HepG2 (cell line): ENCODE results near the gene CREBBP. TPM values are rescaled to one million over a fixed set of nuclear protein-coding genes. Genes with fewer than 3 reads are reported as not detected.

ENCODE experiments used
- ATAC-seq: fragments of 200-7000 bp; cut with Tn5 transposase; 3 replicates; pipeline ENCODE4 v1.9.1; 2020; ENCODE audit warnings: mild to moderate bottlenecking, moderate library complexity
- BruUV-seq: library from RNA; stranded (reverse); fragments of 400-500 nt; replicated peaks from 2 replicates; lab custom pipeline; 2021; lab: Mats Ljungman, UMichigan
- CTCF ChIA-PET: fragments of 300-600 bp; formaldehyde crosslinking; extraction: SDS; loops from one replicate; lab custom pipeline; 2021; ENCODE audit warnings: low total read pairs, inconsistent platforms, low intra/inter-chr PET ratio; lab: Yijun Ruan, JAX
- POLR2A ChIA-PET: fragments of 350-600 bp; sonication (Branson Sonifier 250); formaldehyde crosslinking; loops from one replicate; lab custom pipeline; 2020; ENCODE audit warnings: antibody characterized with exemption, inconsistent platforms; lab: Yijun Ruan, JAX
- DNase-seq: peaks from one replicate; pipeline ENCODE4 v3.0.0-alpha.2; 2015; ENCODE audit warnings: low spot score
- FAIRE-seq: peaks from 3 replicates; lab custom pipeline; 2011; peaks lifted over from hg19 to GRCh38; lab: Jason Lieb, UNC
- H2AFZ ChIP-seq: one replicate; pipeline ENCODE4 v1.6.1; 2011; ENCODE audit warnings: low read length, inconsistent platforms
- H3K27ac ChIP-seq: fragments of 300-600 bp; 3 replicates; pipeline ENCODE4 v1.8.0; 2011; ENCODE audit warnings: mixed run types, mild to moderate bottlenecking, mixed read lengths, low read length, inconsistent platforms; ENCODE audit not compliant: insufficient read depth; ENCODE audit errors: extremely low read length
- H3K27me3 ChIP-seq, 2 experiments: fragments of 200-600 bp in 1 of 2; 2 replicates in 1 of 2; 3 replicates in 1 of 2; pipeline versions ENCODE4 v1.6.0 to v1.8.0; 2011; ENCODE audit warnings: low read length in 2 of 2, mild to moderate bottlenecking in 2 of 2, moderate library complexity in 2 of 2, inconsistent platforms in 1 of 2; ENCODE audit not compliant: insufficient read depth in 2 of 2, control insufficient read depth in 1 of 2
- H3K36me3 ChIP-seq, 2 experiments: fragments of 200-600 bp in 1 of 2; replicated peaks in 1 of 2; 2 replicates in 1 of 2; 3 replicates in 1 of 2; pipeline versions ENCODE4 v1.5.1 to v1.8.0; 2011; ENCODE audit warnings: low read length in 2 of 2, inconsistent platforms in 1 of 2; ENCODE audit not compliant: insufficient read depth in 2 of 2, control insufficient read depth in 1 of 2
- H3K4me1 ChIP-seq: 2 replicates; pipeline ENCODE4 v1.5.1; 2012; ENCODE audit warnings: low read length, inconsistent platforms; ENCODE audit not compliant: insufficient read depth
- H3K4me2 ChIP-seq: 2 replicates; pipeline ENCODE4 v1.6.0; 2011; ENCODE audit warnings: low read depth, low read length, inconsistent platforms
- H3K4me3 ChIP-seq, 3 experiments: fragments of 200-600 bp in 1 of 3; sonication (generic), shearing (Covaris generic) in 1 of 3; replicated peaks in 1 of 3; 2 replicates each; pipeline ENCODE4 v1.5.1; 2011 to 2016; ENCODE audit warnings: low read length in 3 of 3, inconsistent platforms in 2 of 3, low read depth in 2 of 3, mild to moderate bottlenecking in 2 of 3, control low read depth in 1 of 3, mixed read lengths in 1 of 3; ENCODE audit not compliant: insufficient read depth in 1 of 3
- H3K79me2 ChIP-seq: one replicate; pipeline ENCODE4 v1.6.1; 2011; ENCODE audit warnings: low read length, inconsistent platforms; ENCODE audit not compliant: insufficient read depth
- H3K9ac ChIP-seq: 2 replicates; pipeline ENCODE4 v1.6.0; 2011; ENCODE audit warnings: mild to moderate bottlenecking, low read depth, low read length, inconsistent platforms; ENCODE audit not compliant: insufficient read depth
- H3K9me3 ChIP-seq: 2 replicates; pipeline ENCODE4 v1.5.1; 2012; ENCODE audit warnings: mild to moderate bottlenecking, low read length
- H4K20me1 ChIP-seq: 2 replicates; pipeline ENCODE4 v1.6.0; 2011; ENCODE audit warnings: inconsistent platforms, mild to moderate bottlenecking, low read length, moderate library complexity; ENCODE audit not compliant: insufficient read depth
- ELF4 ChIP-seq: sonication (generic); formaldehyde crosslinking; IDR thresholded peaks from 2 replicates; pipeline ENCODE4 v1.5.0; 2020; ENCODE audit warnings: missing genetic modification reagents, mild to moderate bottlenecking, moderate library complexity, borderline replicate concordance
- HNRNPH1 ChIP-seq: fragments of 200-400 bp; formaldehyde crosslinking; optimal IDR thresholded peaks from 2 replicates; pipeline ENCODE3; 2017; ENCODE audit warnings: mild to moderate bottlenecking, low read depth, low read length
- HNRNPLL ChIP-seq: fragments of 200-400 bp; formaldehyde crosslinking; IDR thresholded peaks from 2 replicates; pipeline ENCODE4 v1.6.1; 2017; ENCODE audit warnings: mild to moderate bottlenecking, low read depth, low read length; ENCODE audit not compliant: poor library complexity, severe bottlenecking
- HOXA5 ChIP-seq: sonication (generic); formaldehyde crosslinking; IDR thresholded peaks from 2 replicates; pipeline ENCODE4 v1.4.0; 2020; ENCODE audit warnings: missing genetic modification reagents
- NAIF1 ChIP-seq: sonication (generic); formaldehyde crosslinking; IDR thresholded peaks from 2 replicates; pipeline ENCODE4 v1.5.0; 2020; ENCODE audit warnings: mild to moderate bottlenecking, missing genetic modification reagents, borderline replicate concordance
- RXRA ChIP-seq: sonication (generic); formaldehyde crosslinking; IDR thresholded peaks from 2 replicates; pipeline ENCODE4 v1.5.1; 2020; ENCODE audit warnings: missing genetic modification reagents
- SKI ChIP-seq: fragments of 450-650 bp; IDR thresholded peaks from one replicate; pipeline ENCODE4 v1.6.1; 2018; ENCODE audit warnings: mild to moderate bottlenecking; ENCODE audit not compliant: partially characterized antibody
- SMAD1 ChIP-seq: sonication (generic); formaldehyde crosslinking; IDR thresholded peaks from 2 replicates; pipeline ENCODE4 v1.4.0; 2020; ENCODE audit warnings: missing genetic modification reagents, low read depth, mild to moderate bottlenecking, borderline replicate concordance
- STAG1 ChIP-seq: sonication (generic); formaldehyde crosslinking; IDR thresholded peaks from 2 replicates; pipeline ENCODE4 v1.4.0; 2020; ENCODE audit warnings: missing genetic modification reagents
- ZNF292 ChIP-seq: sonication (generic); formaldehyde crosslinking; IDR thresholded peaks from 2 replicates; pipeline ENCODE4 v1.8.1; 2022; ENCODE audit warnings: mild to moderate bottlenecking, low read depth, missing genetic modification reagents, borderline replicate concordance
- ZNF296 ChIP-seq: sonication (generic); formaldehyde crosslinking; conservative IDR thresholded peaks from 2 replicates; pipeline ENCODE4 v1.5.0; 2020; ENCODE audit warnings: mild to moderate bottlenecking, missing genetic modification reagents
- ZNF768 ChIP-seq: sonication (generic); formaldehyde crosslinking; IDR thresholded peaks from 2 replicates; pipeline ENCODE4 v1.4.0; 2020; ENCODE audit warnings: missing genetic modification reagents
- ZNF780A ChIP-seq: sonication (generic); formaldehyde crosslinking; IDR thresholded peaks from 2 replicates; pipeline ENCODE4 v1.8.0; 2022; ENCODE audit warnings: mild to moderate bottlenecking, missing genetic modification reagents, moderate library complexity
- ZNF781 ChIP-seq: sonication (generic); formaldehyde crosslinking; IDR thresholded peaks from 2 replicates; pipeline ENCODE4 v1.5.1; 2020; ENCODE audit warnings: borderline replicate concordance, mild to moderate bottlenecking, missing genetic modification reagents; ENCODE audit errors: not compliant biosample characterization
- ZNF792 ChIP-seq: IDR thresholded peaks from 2 replicates; pipeline ENCODE4 v1.6.1; 2016
- ZNF839 ChIP-seq: sonication (generic); formaldehyde crosslinking; IDR thresholded peaks from 2 replicates; pipeline ENCODE4 v1.4.0; 2020; ENCODE audit warnings: missing genetic modification reagents, mild to moderate bottlenecking, borderline replicate concordance
- WGBS: methylation state at CpG from one replicate; pipeline ENCODE4 v1.1.6; 2017; ENCODE audit warnings: low lambda C conversion rate; 5-methylcytosine and 5-hydroxymethylcytosine counted together
- in situ Hi-C: cut with HindIII; loops from 2 replicates; pipeline ENCODE4 v1.10.0; 2017; ENCODE audit warnings: low pct_unique_long_range_greater_than_20kb; ENCODE audit not compliant: extremely low pct_ligation_motif_present
- intact Hi-C: fragments of 100-400 bp; cut with micrococcal nuclease; formaldehyde crosslinking; loops from one replicate; pipeline ENCODE4 v1.10.0; 2022; ENCODE audit not compliant: unreplicated experiment
- polyA plus RNA-seq, 8 experiments: library from polyadenylated mRNA; depleted of rRNA in 3 of 8; stranded (reverse) in 7 of 8; unstranded in 1 of 8; fragments of >200 nt; fragmentation: Illumina TruSeq in 4 of 8; extraction: Trizol in 4 of 8; gene quantifications; 2 replicates each; pipeline versions ENCODE4 v1.2.1 to v1.2.3, GENCODE V29; 2011 to 2016; ENCODE audit warnings: low read depth in 4 of 8, missing spikeins in 1 of 8, mixed read lengths in 1 of 8; ENCODE audit not compliant: insufficient read depth in 1 of 8
- total RNA-seq, 5 experiments: library from RNA; depleted of rRNA; stranded (reverse); fragments of >200 nt; fragmentation: Illumina TruSeq; extraction: Trizol; gene quantifications; 2 replicates each; pipeline ENCODE4 v1.2.3, GENCODE V29; 2016; ENCODE audit warnings: low read depth in 1 of 5
- TF ChIP-seq, protein P1 (sequence below): sonication (generic); formaldehyde crosslinking; IDR thresholded peaks from 2 replicates; pipeline ENCODE4 v1.8.0; 2023; ENCODE audit warnings: mild to moderate bottlenecking, missing genetic modification reagents
- TF ChIP-seq, protein P2 (sequence below): sonication (generic); formaldehyde crosslinking; IDR thresholded peaks from 2 replicates; pipeline ENCODE4 v1.8.1; 2022; ENCODE audit warnings: low read depth, mild to moderate bottlenecking, missing genetic modification reagents
- TF ChIP-seq, protein P3 (sequence below), 2 experiments: sonication (generic) in 1 of 2; formaldehyde crosslinking in 1 of 2; IDR thresholded peaks; 2 replicates each; pipeline versions ENCODE4 v1.4.0 to v1.6.1; 2018 to 2020; ENCODE audit warnings: missing genetic modification reagents in 2 of 2, borderline replicate concordance in 1 of 2, low read depth in 1 of 2, mild to moderate bottlenecking in 1 of 2, missing biosample characterization in 1 of 2

CREBBP gene
- total and polyA plus RNA-seq, 2 of the 13 experiments (the other 11 are each of a cell fraction or from before 2014, with no cell fraction given): 5.3 to 10.4 TPM

DNA sequence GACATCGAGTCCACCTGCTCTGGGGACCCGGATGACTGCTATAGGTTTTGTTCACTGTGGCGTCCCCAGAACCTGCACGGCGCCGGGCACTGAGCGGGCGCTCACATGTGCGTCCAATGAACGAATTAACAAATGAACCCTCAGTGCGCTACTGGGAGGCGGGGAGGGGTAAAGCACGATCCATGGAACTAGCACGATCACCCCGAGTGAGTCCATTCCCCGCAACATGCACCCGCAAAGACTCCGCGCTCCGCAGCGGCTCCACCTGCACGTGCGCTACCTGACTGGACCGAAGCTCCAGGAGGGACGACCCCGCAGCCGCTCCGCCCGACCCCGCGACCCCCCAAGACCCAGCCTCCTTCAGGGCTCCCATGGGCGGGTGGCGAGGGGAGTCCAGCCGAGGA lies 163.7 kb downstream of the CREBBP start:
- 5% methylated on average over 4 of the region's 34 CpGs for WGBS
- POLR2A ChIA-PET: interaction anchor here (0.8 to 9.7 kb wide), 5 partner anchors 11 to 566 kb away, joined by 3 to 144 read pairs (median 3); partner anchors contain the start of gene CREBBP
- no peaks in the 10 kb centered on the region; a peak in 1 of 5 replicates for H3K36me3 ChIP-seq
- peaks cover 64% of the 10 kb centered on the region for H3K4me1 ChIP-seq
- no peak for DNase-seq
- peak overlapping the region; percentile 77 to 98 (median 93) for H3K4me3 ChIP-seq
- BruUV-seq: no TSS peak
- intact Hi-C loops (loop anchor here (2.0 kb wide), 1 partner anchor 26 kb away; no protein-coding TSS in a partner anchor), in situ Hi-C loops (no loop called here)
- CTCF ChIA-PET: no interaction called here
- H3K9me3 ChIP-seq: no peaks in the 10 kb centered on the region
- ATAC-seq: peak; percentile 42
- peak overlapping the region; percentile 83 for H3K4me2 ChIP-seq
- H2AFZ ChIP-seq: no peak overlapping the region
- FAIRE-seq: no peak
- peak overlapping the region; percentile 73 for H3K27ac ChIP-seq
- peaks cover 50% of the 10 kb centered on the region for H3K79me2 ChIP-seq
- H4K20me1 ChIP-seq: no peaks in the 10 kb centered on the region
- H3K9ac ChIP-seq: peak overlapping the region; percentile 96
- H3K27me3 ChIP-seq: peaks cover 0 to 2% of the 10 kb centered on the region in 2 experiments; a peak in 1 of 5 replicates
- peak; percentile 67; the same call in 1 of the 2 replicates for TF ChIP-seq ZNF296 (CRISPR knock-in tag)
- TF ChIP-seq ELF4: 0 out of 2 replicates have a peak, but pooled peaks have one; percentile 29
- TF ChIP-seq SKI: no peak
- 0 out of 2 replicates have a peak, but pooled peaks have one; percentile 3 for TF ChIP-seq STAG1 (CRISPR knock-in tag)
- no peak for TF ChIP-seq HNRNPH1
- 0 out of 2 replicates have a peak, but pooled peaks have one; percentile 48 for TF ChIP-seq NAIF1 (CRISPR knock-in tag)
- 0 out of 2 replicates have a peak, but pooled peaks have one; percentile 4 for TF ChIP-seq ZNF839 (CRISPR knock-in tag)
- no peak for TF ChIP-seq HOXA5 (CRISPR knock-in tag)
- peak; percentile 40; the same call in 1 of the 2 replicates for TF ChIP-seq RXRA (CRISPR knock-in tag)
- TF ChIP-seq SMAD1: 0 out of 2 replicates have a peak, but pooled peaks have one; percentile 7
- TF ChIP-seq ZNF781 (CRISPR knock-in tag): peak; percentile 36
- no peak for TF ChIP-seq ZNF768
- TF ChIP-seq, protein P1, sequence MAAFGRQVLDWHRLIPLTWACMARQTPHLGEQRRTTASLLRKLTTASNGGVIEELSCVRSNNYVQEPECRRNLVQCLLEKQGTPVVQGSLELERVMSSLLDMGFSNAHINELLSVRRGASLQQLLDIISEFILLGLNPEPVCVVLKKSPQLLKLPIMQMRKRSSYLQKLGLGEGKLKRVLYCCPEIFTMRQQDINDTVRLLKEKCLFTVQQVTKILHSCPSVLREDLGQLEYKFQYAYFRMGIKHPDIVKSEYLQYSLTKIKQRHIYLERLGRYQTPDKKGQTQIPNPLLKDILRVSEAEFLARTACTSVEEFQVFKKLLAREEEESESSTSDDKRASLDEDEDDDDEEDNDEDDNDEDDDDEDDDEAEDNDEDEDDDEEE (CRISPR knock-in tag): peak; percentile 67; the same call in 1 of the 2 replicates
- TF ChIP-seq, protein P2, sequence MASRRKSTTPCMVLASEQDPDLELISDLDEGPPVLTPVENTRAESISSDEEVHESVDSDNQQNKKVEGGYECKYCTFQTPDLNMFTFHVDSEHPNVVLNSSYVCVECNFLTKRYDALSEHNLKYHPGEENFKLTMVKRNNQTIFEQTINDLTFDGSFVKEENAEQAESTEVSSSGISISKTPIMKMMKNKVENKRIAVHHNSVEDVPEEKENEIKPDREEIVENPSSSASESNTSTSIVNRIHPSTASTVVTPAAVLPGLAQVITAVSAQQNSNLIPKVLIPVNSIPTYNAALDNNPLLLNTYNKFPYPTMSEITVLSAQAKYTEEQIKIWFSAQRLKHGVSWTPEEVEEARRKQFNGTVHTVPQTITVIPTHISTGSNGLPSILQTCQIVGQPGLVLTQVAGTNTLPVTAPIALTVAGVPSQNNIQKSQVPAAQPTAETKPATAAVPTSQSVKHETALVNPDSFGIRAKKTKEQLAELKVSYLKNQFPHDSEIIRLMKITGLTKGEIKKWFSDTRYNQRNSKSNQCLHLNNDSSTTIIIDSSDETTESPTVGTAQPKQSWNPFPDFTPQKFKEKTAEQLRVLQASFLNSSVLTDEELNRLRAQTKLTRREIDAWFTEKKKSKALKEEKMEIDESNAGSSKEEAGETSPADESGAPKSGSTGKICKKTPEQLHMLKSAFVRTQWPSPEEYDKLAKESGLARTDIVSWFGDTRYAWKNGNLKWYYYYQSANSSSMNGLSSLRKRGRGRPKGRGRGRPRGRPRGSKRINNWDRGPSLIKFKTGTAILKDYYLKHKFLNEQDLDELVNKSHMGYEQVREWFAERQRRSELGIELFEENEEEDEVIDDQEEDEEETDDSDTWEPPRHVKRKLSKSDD (CRISPR knock-in tag): no peak
- no peak for TF ChIP-seq ZNF292 (CRISPR knock-in tag)
- 0 out of 2 replicates have a peak, but pooled peaks have one; percentile 12 for TF ChIP-seq ZNF780A (CRISPR knock-in tag)
- TF ChIP-seq ZNF792 (CRISPR knock-in tag): no peak
- TF ChIP-seq, protein P3, sequence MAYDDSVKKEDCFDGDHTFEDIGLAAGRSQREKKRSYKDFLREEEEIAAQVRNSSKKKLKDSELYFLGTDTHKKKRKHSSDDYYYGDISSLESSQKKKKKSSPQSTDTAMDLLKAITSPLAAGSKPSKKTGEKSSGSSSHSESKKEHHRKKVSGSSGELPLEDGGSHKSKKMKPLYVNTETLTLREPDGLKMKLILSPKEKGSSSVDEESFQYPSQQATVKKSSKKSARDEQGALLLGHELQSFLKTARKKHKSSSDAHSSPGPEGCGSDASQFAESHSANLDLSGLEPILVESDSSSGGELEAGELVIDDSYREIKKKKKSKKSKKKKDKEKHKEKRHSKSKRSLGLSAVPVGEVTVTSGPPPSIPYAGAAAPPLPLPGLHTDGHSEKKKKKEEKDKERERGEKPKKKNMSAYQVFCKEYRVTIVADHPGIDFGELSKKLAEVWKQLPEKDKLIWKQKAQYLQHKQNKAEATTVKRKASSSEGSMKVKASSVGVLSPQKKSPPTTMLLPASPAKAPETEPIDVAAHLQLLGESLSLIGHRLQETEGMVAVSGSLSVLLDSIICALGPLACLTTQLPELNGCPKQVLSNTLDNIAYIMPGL (CRISPR knock-in tag; IDR thresholded peaks at IDR 0.05; ENCODE audit: borderline replicate concordance in 1 of 2, low read depth in 1 of 2): 0 out of 4 replicates have a peak, but pooled peaks of 1 of the 2 experiments have one; percentile 42
- peak; percentile 35 for TF ChIP-seq HNRNPLL
